HepG2 (cell line): ENCODE measurements around the gene CA12. TPM values are rescaled to one million over a fixed set of nuclear protein-coding genes. Genes with fewer than 3 reads are reported as not detected.

Experiments
- ATAC-seq: fragments of 200-7000 bp; cut with Tn5 transposase; 3 replicates; pipeline ENCODE4 v1.9.1; 2020; ENCODE audit warnings: mild to moderate bottlenecking, moderate library complexity
- BruUV-seq: library from RNA; stranded (reverse); fragments of 400-500 nt; replicated peaks from 2 replicates; lab custom pipeline; 2021; lab: Mats Ljungman, UMichigan
- CTCF ChIA-PET: fragments of 300-600 bp; formaldehyde crosslinking; extraction: SDS; loops from one replicate; lab custom pipeline; 2021; ENCODE audit warnings: low total read pairs, inconsistent platforms, low intra/inter-chr PET ratio; lab: Yijun Ruan, JAX
- POLR2A ChIA-PET: fragments of 350-600 bp; sonication (Branson Sonifier 250); formaldehyde crosslinking; loops from one replicate; lab custom pipeline; 2020; ENCODE audit warnings: antibody characterized with exemption, inconsistent platforms; lab: Yijun Ruan, JAX
- DNase-seq: peaks from one replicate; pipeline ENCODE4 v3.0.0-alpha.2; 2015; ENCODE audit warnings: low spot score
- FAIRE-seq: peaks from 3 replicates; lab custom pipeline; 2011; peaks lifted over from hg19 to GRCh38; lab: Jason Lieb, UNC
- H2AFZ ChIP-seq: one replicate; pipeline ENCODE4 v1.6.1; 2011; ENCODE audit warnings: low read length, inconsistent platforms
- H3K27ac ChIP-seq: fragments of 300-600 bp; 3 replicates; pipeline ENCODE4 v1.8.0; 2011; ENCODE audit warnings: mixed run types, mild to moderate bottlenecking, mixed read lengths, low read length, inconsistent platforms; ENCODE audit not compliant: insufficient read depth; ENCODE audit errors: extremely low read length
- H3K27me3 ChIP-seq, 2 experiments: fragments of 200-600 bp in 1 of 2; 2 replicates in 1 of 2; 3 replicates in 1 of 2; pipeline versions ENCODE4 v1.6.0 to v1.8.0; 2011; ENCODE audit warnings: low read length in 2 of 2, mild to moderate bottlenecking in 2 of 2, moderate library complexity in 2 of 2, inconsistent platforms in 1 of 2; ENCODE audit not compliant: insufficient read depth in 2 of 2, control insufficient read depth in 1 of 2
- H3K36me3 ChIP-seq, 2 experiments: fragments of 200-600 bp in 1 of 2; replicated peaks in 1 of 2; 2 replicates in 1 of 2; 3 replicates in 1 of 2; pipeline versions ENCODE4 v1.5.1 to v1.8.0; 2011; ENCODE audit warnings: low read length in 2 of 2, inconsistent platforms in 1 of 2; ENCODE audit not compliant: insufficient read depth in 2 of 2, control insufficient read depth in 1 of 2
- H3K4me1 ChIP-seq: 2 replicates; pipeline ENCODE4 v1.5.1; 2012; ENCODE audit warnings: low read length, inconsistent platforms; ENCODE audit not compliant: insufficient read depth
- H3K4me2 ChIP-seq: 2 replicates; pipeline ENCODE4 v1.6.0; 2011; ENCODE audit warnings: low read depth, low read length, inconsistent platforms
- H3K4me3 ChIP-seq, 3 experiments: fragments of 200-600 bp in 1 of 3; sonication (generic), shearing (Covaris generic) in 1 of 3; replicated peaks in 1 of 3; 2 replicates each; pipeline ENCODE4 v1.5.1; 2011 to 2016; ENCODE audit warnings: low read length in 3 of 3, inconsistent platforms in 2 of 3, low read depth in 2 of 3, mild to moderate bottlenecking in 2 of 3, control low read depth in 1 of 3, mixed read lengths in 1 of 3; ENCODE audit not compliant: insufficient read depth in 1 of 3
- H3K79me2 ChIP-seq: one replicate; pipeline ENCODE4 v1.6.1; 2011; ENCODE audit warnings: low read length, inconsistent platforms; ENCODE audit not compliant: insufficient read depth
- H3K9ac ChIP-seq: 2 replicates; pipeline ENCODE4 v1.6.0; 2011; ENCODE audit warnings: mild to moderate bottlenecking, low read depth, low read length, inconsistent platforms; ENCODE audit not compliant: insufficient read depth
- H3K9me3 ChIP-seq: 2 replicates; pipeline ENCODE4 v1.5.1; 2012; ENCODE audit warnings: mild to moderate bottlenecking, low read length
- H4K20me1 ChIP-seq: 2 replicates; pipeline ENCODE4 v1.6.0; 2011; ENCODE audit warnings: inconsistent platforms, mild to moderate bottlenecking, low read length, moderate library complexity; ENCODE audit not compliant: insufficient read depth
- CC2D1A ChIP-seq: sonication (generic); formaldehyde crosslinking; IDR thresholded peaks from 2 replicates; pipeline ENCODE4 v1.8.1; 2023; ENCODE audit warnings: mild to moderate bottlenecking, missing genetic modification reagents
- CEBPG ChIP-seq: IDR thresholded peaks from 2 replicates; pipeline ENCODE4 v1.6.1; 2016
- CENPX ChIP-seq: sonication (generic); formaldehyde crosslinking; IDR thresholded peaks from 2 replicates; pipeline ENCODE4 v1.9.0; 2021; ENCODE audit warnings: mild to moderate bottlenecking, missing genetic modification reagents, moderate library complexity
- DNMT1 ChIP-seq: sonication (generic); formaldehyde crosslinking; IDR thresholded peaks from 2 replicates; pipeline ENCODE4 v1.5.1; 2020; ENCODE audit warnings: mild to moderate bottlenecking, missing genetic modification reagents
- FOXP1 ChIP-seq, 2 experiments: fragments of 450-650 bp in 1 of 2; IDR thresholded peaks; 2 replicates each; pipeline ENCODE4 v1.6.1; 2017 to 2018; ENCODE audit warnings: antibody characterized with exemption in 1 of 2
- NCOA1 ChIP-seq: sonication (generic); formaldehyde crosslinking; IDR thresholded peaks from 2 replicates; pipeline ENCODE4 v1.9.0; 2021; ENCODE audit warnings: missing genetic modification reagents
- REL ChIP-seq: sonication (generic); formaldehyde crosslinking; conservative IDR thresholded peaks from 2 replicates; pipeline ENCODE4 v1.8.0; 2022; ENCODE audit warnings: mild to moderate bottlenecking, missing genetic modification reagents, moderate library complexity
- SAP130 ChIP-seq: IDR thresholded peaks from 2 replicates; pipeline ENCODE4 v1.6.1; 2016; ENCODE audit warnings: low read depth
- SRF ChIP-seq: IDR thresholded peaks from 2 replicates; pipeline ENCODE4 v1.6.1; 2011; ENCODE audit warnings: mild to moderate bottlenecking, low read depth, low read length, moderate library complexity
- TBL1XR1 ChIP-seq: fragments of 150-350 bp; IDR thresholded peaks from 2 replicates; pipeline ENCODE4 v1.6.1; 2014; ENCODE audit warnings: borderline replicate concordance, low read length; ENCODE audit not compliant: partially characterized antibody
- TMF1 ChIP-seq: sonication (generic); formaldehyde crosslinking; IDR thresholded peaks from 2 replicates; pipeline ENCODE4 v1.8.1; 2022; ENCODE audit warnings: low read depth, missing genetic modification reagents
- ZC3H13 ChIP-seq: sonication (generic); formaldehyde crosslinking; IDR thresholded peaks from 2 replicates; pipeline ENCODE4 v1.8.1; 2023; ENCODE audit warnings: mild to moderate bottlenecking, missing genetic modification reagents, moderate library complexity
- ZKSCAN1 ChIP-seq: fragments of 150-350 bp; IDR thresholded peaks from 2 replicates; pipeline ENCODE4 v1.6.1; 2014; ENCODE audit warnings: low read length
- ZNF556 ChIP-seq: sonication (generic); formaldehyde crosslinking; IDR thresholded peaks from 2 replicates; pipeline ENCODE4 v1.4.0; 2020; ENCODE audit warnings: mild to moderate bottlenecking, missing genetic modification reagents, borderline replicate concordance
- WGBS: methylation state at CpG from one replicate; pipeline ENCODE4 v1.1.6; 2017; ENCODE audit warnings: low lambda C conversion rate; 5-methylcytosine and 5-hydroxymethylcytosine counted together
- in situ Hi-C: cut with HindIII; loops from 2 replicates; pipeline ENCODE4 v1.10.0; 2017; ENCODE audit warnings: low pct_unique_long_range_greater_than_20kb; ENCODE audit not compliant: extremely low pct_ligation_motif_present
- intact Hi-C: fragments of 100-400 bp; cut with micrococcal nuclease; formaldehyde crosslinking; loops from one replicate; pipeline ENCODE4 v1.10.0; 2022; ENCODE audit not compliant: unreplicated experiment
- polyA plus RNA-seq, 8 experiments: library from polyadenylated mRNA; depleted of rRNA in 3 of 8; stranded (reverse) in 7 of 8; unstranded in 1 of 8; fragments of >200 nt; fragmentation: Illumina TruSeq in 4 of 8; extraction: Trizol in 4 of 8; gene quantifications; 2 replicates each; pipeline versions ENCODE4 v1.2.1 to v1.2.3, GENCODE V29; 2011 to 2016; ENCODE audit warnings: low read depth in 4 of 8, missing spikeins in 1 of 8, mixed read lengths in 1 of 8; ENCODE audit not compliant: insufficient read depth in 1 of 8
- total RNA-seq, 5 experiments: library from RNA; depleted of rRNA; stranded (reverse); fragments of >200 nt; fragmentation: Illumina TruSeq; extraction: Trizol; gene quantifications; 2 replicates each; pipeline ENCODE4 v1.2.3, GENCODE V29; 2016; ENCODE audit warnings: low read depth in 1 of 5
- TF ChIP-seq, protein P1 (sequence below): conservative IDR thresholded peaks from 2 replicates; pipeline ENCODE4 v1.6.1; 2018; ENCODE audit warnings: missing genetic modification reagents
- TF ChIP-seq, protein P2 (sequence below): sonication (generic); formaldehyde crosslinking; IDR thresholded peaks from 2 replicates; pipeline ENCODE4 v1.5.0; 2020; ENCODE audit warnings: mild to moderate bottlenecking, missing genetic modification reagents, moderate library complexity
- TF ChIP-seq, protein P3 (sequence below): sonication (generic); formaldehyde crosslinking; IDR thresholded peaks from 2 replicates; pipeline ENCODE4 v1.8.0; 2022; ENCODE audit warnings: mild to moderate bottlenecking, missing genetic modification reagents, borderline replicate concordance

CA12 gene
- total and polyA plus RNA-seq, 2 of the 13 experiments (the other 11 are each of a cell fraction or from before 2014, with no cell fraction given) = 0.07 to 0.20 TPM

DNA sequence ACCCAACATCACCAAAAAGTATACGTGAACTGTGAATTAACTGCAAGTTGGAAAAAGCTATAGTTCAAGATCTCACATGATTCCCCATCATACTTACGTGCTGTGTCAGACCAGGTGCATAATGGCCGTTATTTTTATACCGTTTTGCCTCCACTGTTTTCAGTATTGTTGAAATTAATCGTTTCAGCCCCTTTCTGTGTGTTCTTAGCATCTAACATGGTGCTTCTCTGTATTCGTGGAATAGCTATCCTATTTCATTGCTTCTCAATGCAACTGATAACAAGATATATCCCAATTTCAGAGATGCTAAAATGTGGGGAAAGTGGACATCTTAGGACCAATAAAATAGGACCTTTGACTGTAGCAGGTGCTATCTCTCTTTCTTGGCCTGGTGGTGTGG lies 13.7 kb downstream of the CA12 start:
- H4K20me1 ChIP-seq = no peaks in the 10 kb centered on the region
- POLR2A ChIA-PET = no interaction called here
- no peaks in the 10 kb centered on the region for H3K79me2 ChIP-seq
- TF ChIP-seq REL (CRISPR knock-in tag) (no peak), FOXP1 (IDR thresholded peaks at IDR 0.05) (no peak), FOXP1 (CRISPR knock-in tag; IDR thresholded peaks at IDR 0.05) (no peak)
- TF ChIP-seq, protein P1, sequence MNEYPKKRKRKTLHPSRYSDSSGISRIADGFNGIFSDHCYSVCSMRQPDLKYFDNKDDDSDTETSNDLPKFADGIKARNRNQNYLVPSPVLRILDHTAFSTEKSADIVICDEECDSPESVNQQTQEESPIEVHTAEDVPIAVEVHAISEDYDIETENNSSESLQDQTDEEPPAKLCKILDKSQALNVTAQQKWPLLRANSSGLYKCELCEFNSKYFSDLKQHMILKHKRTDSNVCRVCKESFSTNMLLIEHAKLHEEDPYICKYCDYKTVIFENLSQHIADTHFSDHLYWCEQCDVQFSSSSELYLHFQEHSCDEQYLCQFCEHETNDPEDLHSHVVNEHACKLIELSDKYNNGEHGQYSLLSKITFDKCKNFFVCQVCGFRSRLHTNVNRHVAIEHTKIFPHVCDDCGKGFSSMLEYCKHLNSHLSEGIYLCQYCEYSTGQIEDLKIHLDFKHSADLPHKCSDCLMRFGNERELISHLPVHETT = no peak
- WGBS = 34% methylated on average over 6 of the region's 6 CpGs
- no peaks in the 10 kb centered on the region for H3K9me3 ChIP-seq
- DNase-seq = no peak
- BruUV-seq = no TSS peak
- H3K4me3 ChIP-seq = no peak overlapping the region
- CTCF ChIA-PET = no interaction called here
- in situ Hi-C loops (no loop called here), intact Hi-C loops (no loop called here)
- peaks cover 2 to 4% of the 10 kb centered on the region in 2 experiments; a peak in 2 of 5 replicates for H3K27me3 ChIP-seq
- no peak for FAIRE-seq
- H3K4me1 ChIP-seq = 0 out of 2 replicates have a peak, but pooled peaks cover 4% of the 10 kb centered on the region
- H2AFZ ChIP-seq = no peak overlapping the region
- no peak overlapping the region for H3K9ac ChIP-seq
- H3K36me3 ChIP-seq = no peaks in the 10 kb centered on the region
- H3K27ac ChIP-seq = no peak overlapping the region
- no peak overlapping the region for H3K4me2 ChIP-seq
- ATAC-seq = no peak

DNA sequence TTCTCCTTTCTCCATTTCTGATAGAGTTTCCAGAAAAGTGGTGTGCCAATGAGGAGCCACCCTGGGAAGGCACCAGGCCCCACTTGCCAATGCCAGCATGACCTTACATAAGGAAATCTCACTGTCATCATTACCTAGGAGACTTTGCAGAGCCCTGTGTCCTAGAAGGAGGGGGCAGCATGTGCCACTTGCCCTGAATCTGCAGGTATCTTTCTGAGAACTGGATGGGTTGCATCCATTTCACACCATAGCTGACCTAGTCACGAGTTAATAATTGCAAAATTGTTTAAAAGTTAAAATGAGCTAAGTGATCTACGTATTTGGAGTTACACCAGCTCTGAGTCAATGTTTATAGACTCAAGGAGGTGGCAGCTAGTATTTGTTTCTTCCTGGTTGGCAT lies 14.3 kb downstream of the CA12 start:
- no peak overlapping the region for H3K27ac ChIP-seq
- ATAC-seq (no peak), DNase-seq (no peak), FAIRE-seq (no peak)
- no peak overlapping the region for H2AFZ ChIP-seq
- intact Hi-C loops = no loop called here
- no peaks in the 10 kb centered on the region for H4K20me1 ChIP-seq
- H3K9me3 ChIP-seq = no peaks in the 10 kb centered on the region
- H3K4me2 ChIP-seq = no peak overlapping the region
- no TSS peak for BruUV-seq
- in situ Hi-C loops = no loop called here
- no peak overlapping the region for H3K4me3 ChIP-seq
- whole genome bisulfite sequencing = 2% methylated on average over 2 of the region's 2 CpGs
- ChIA-PET CTCF (no interaction called here), POLR2A (no interaction called here)
- no peaks in the 10 kb centered on the region for H3K36me3 ChIP-seq
- H3K27me3 ChIP-seq = peaks cover 0 to 4% of the 10 kb centered on the region in 2 experiments; a peak in 1 of 5 replicates
- H3K9ac ChIP-seq = no peak overlapping the region
- H3K79me2 ChIP-seq = no peaks in the 10 kb centered on the region
- 0 out of 2 replicates have a peak, but pooled peaks cover 4% of the 10 kb centered on the region for H3K4me1 ChIP-seq
- no peak for TF ChIP-seq ZKSCAN1
- TF ChIP-seq, protein P2, sequence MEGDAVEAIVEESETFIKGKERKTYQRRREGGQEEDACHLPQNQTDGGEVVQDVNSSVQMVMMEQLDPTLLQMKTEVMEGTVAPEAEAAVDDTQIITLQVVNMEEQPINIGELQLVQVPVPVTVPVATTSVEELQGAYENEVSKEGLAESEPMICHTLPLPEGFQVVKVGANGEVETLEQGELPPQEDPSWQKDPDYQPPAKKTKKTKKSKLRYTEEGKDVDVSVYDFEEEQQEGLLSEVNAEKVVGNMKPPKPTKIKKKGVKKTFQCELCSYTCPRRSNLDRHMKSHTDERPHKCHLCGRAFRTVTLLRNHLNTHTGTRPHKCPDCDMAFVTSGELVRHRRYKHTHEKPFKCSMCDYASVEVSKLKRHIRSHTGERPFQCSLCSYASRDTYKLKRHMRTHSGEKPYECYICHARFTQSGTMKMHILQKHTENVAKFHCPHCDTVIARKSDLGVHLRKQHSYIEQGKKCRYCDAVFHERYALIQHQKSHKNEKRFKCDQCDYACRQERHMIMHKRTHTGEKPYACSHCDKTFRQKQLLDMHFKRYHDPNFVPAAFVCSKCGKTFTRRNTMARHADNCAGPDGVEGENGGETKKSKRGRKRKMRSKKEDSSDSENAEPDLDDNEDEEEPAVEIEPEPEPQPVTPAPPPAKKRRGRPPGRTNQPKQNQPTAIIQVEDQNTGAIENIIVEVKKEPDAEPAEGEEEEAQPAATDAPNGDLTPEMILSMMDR (CRISPR knock-in tag) = no peak
- TF ChIP-seq SRF = no peak
- TF ChIP-seq NCOA1 (CRISPR knock-in tag) = no peak
- TF ChIP-seq ZNF556 (CRISPR knock-in tag) = no peak
- no peak for TF ChIP-seq CC2D1A (CRISPR knock-in tag)
- TF ChIP-seq TMF1 (CRISPR knock-in tag) = no peak
- TF ChIP-seq, protein P3, sequence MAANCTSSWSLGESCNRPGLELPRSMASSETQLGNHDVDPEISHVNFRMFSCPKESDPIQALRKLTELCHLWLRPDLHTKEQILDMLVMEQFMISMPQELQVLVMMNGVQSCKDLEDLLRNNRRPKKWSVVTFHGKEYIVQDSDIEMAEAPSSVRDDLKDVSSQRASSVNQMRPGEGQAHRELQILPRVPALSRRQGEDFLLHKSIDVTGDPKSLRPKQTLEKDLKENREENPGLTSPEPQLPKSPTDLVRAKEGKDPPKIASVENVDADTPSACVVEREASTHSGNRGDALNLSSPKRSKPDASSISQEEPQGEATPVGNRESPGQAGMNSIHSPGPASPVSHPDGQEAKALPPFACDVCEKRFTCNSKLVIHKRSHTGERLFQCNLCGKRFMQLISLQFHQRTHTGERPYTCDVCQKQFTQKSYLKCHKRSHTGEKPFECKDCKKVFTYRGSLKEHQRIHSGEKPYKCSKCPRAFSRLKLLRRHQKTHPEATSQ (CRISPR knock-in tag) = no peak
- TF ChIP-seq CENPX (CRISPR knock-in tag) = no peak
- TF ChIP-seq CEBPG (CRISPR knock-in tag) = no peak
- TF ChIP-seq ZC3H13 (CRISPR knock-in tag) = no peak
- no peak for TF ChIP-seq SAP130 (CRISPR knock-in tag)
- TF ChIP-seq TBL1XR1 = no peak
- TF ChIP-seq DNMT1 (CRISPR knock-in tag) = no peak
